ENCODE results near the gene SCRN3.
"Not testable (repeated sequence)": the region's sequence is repeated elsewhere in the genome, so short reads cannot be mapped to it uniquely, and the experiment has no call there.

GRCh38 chr2:174390303-174390702 lies 5.2 kb upstream of the SCRN3 start:
- TF ChIP-seq USF1 (IDR thresholded peaks at IDR 0.05; ENCODE audit: borderline replicate concordance, low read depth); CTCF (IDR thresholded peaks at IDR 0.05); EZH2phosphoT487 (IDR thresholded peaks at IDR 0.05; ENCODE audit: borderline replicate concordance, low read depth); RCOR1 (IDR thresholded peaks at IDR 0.05; ENCODE audit: low read length); POLR2AphosphoS5 (IDR thresholded peaks at IDR 0.05; ENCODE audit: low read depth, low read length); ELF1 (IDR thresholded peaks at IDR 0.05); SIN3A (IDR thresholded peaks at IDR 0.05; ENCODE audit: borderline replicate concordance, low read depth, low read length); EP300 (IDR thresholded peaks at IDR 0.05; ENCODE audit: borderline replicate concordance in 1 of 2, low read depth in 1 of 2, low read length in 1 of 2); NRF1 (IDR thresholded peaks at IDR 0.05; ENCODE audit: low read depth, low read length); GABPA (IDR thresholded peaks at IDR 0.05; ENCODE audit: low read depth); MXI1 (IDR thresholded peaks at IDR 0.05; ENCODE audit: low read depth, low read length): not testable (repeated sequence)
- TF ChIP-seq, protein P1, sequence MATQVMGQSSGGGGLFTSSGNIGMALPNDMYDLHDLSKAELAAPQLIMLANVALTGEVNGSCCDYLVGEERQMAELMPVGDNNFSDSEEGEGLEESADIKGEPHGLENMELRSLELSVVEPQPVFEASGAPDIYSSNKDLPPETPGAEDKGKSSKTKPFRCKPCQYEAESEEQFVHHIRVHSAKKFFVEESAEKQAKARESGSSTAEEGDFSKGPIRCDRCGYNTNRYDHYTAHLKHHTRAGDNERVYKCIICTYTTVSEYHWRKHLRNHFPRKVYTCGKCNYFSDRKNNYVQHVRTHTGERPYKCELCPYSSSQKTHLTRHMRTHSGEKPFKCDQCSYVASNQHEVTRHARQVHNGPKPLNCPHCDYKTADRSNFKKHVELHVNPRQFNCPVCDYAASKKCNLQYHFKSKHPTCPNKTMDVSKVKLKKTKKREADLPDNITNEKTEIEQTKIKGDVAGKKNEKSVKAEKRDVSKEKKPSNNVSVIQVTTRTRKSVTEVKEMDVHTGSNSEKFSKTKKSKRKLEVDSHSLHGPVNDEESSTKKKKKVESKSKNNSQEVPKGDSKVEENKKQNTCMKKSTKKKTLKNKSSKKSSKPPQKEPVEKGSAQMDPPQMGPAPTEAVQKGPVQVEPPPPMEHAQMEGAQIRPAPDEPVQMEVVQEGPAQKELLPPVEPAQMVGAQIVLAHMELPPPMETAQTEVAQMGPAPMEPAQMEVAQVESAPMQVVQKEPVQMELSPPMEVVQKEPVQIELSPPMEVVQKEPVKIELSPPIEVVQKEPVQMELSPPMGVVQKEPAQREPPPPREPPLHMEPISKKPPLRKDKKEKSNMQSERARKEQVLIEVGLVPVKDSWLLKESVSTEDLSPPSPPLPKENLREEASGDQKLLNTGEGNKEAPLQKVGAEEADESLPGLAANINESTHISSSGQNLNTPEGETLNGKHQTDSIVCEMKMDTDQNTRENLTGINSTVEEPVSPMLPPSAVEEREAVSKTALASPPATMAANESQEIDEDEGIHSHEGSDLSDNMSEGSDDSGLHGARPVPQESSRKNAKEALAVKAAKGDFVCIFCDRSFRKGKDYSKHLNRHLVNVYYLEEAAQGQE (IDR thresholded peaks at IDR 0.05; ENCODE audit: low read depth, low read length): not testable (repeated sequence)

All from SK-N-SH (cell line).